Endothelial cell of umbilical vein (primary cell): ENCODE data around the gene TM4SF4. TPM values are rescaled to one million over a fixed set of nuclear protein-coding genes. Genes with fewer than 3 reads are reported as not detected.

ENCODE experiments used
- BruUV-seq: library from RNA; stranded (reverse); fragments of 400-500 nt; replicated peaks from 2 replicates; lab custom pipeline; 2021; lab: Mats Ljungman, UMichigan
- CTCF ChIA-PET: fragments of 300-600, 350-600 bp; sonication (Branson Sonifier 250); formaldehyde crosslinking; loops from one replicate; lab custom pipeline; 2021; ENCODE audit warnings: antibody characterized with exemption, inconsistent platforms; lab: Charles Lee
- POLR2A ChIA-PET: fragments of 300-600, 350-600 bp; sonication (Branson Sonifier 250); formaldehyde crosslinking; loops from one replicate; lab custom pipeline; 2021; ENCODE audit warnings: antibody characterized with exemption, inconsistent platforms; lab: Charles Lee
- DNase-seq: peaks from one replicate; pipeline ENCODE4 v3.0.0-alpha.2; 2011; ENCODE audit warnings: low read depth, low spot score
- FAIRE-seq: peaks from 2 replicates; lab custom pipeline; 2011; peaks lifted over from hg19 to GRCh38; lab: Jason Lieb, UNC
- H2AFZ ChIP-seq: 2 replicates; pipeline ENCODE4 v1.6.0; 2012; ENCODE audit warnings: low read depth, low read length, control low read depth, inconsistent platforms
- H3K27ac ChIP-seq: 2 replicates; pipeline ENCODE4 v1.5.1; 2011; ENCODE audit warnings: low read depth, mild to moderate bottlenecking, control low read depth, low read length, moderate library complexity; ENCODE audit not compliant: insufficient read depth
- H3K27me3 ChIP-seq, 2 experiments: 2 replicates each; pipeline versions ENCODE4 v1.6.0 to v1.6.1; 2011; ENCODE audit warnings: low read length in 2 of 2, mixed read lengths in 1 of 2; ENCODE audit not compliant: control insufficient read depth in 2 of 2, insufficient read depth in 2 of 2
- H3K36me3 ChIP-seq, 2 experiments: 2 replicates in 1 of 2; 3 replicates in 1 of 2; pipeline ENCODE4 v1.5.1; 2011; ENCODE audit warnings: low read length in 2 of 2, mild to moderate bottlenecking in 1 of 2, moderate library complexity in 1 of 2; ENCODE audit not compliant: control insufficient read depth in 2 of 2, insufficient read depth in 2 of 2; ENCODE audit errors: extremely low read depth in 1 of 2
- H3K4me1 ChIP-seq: 3 replicates; pipeline ENCODE4 v1.5.1; 2011; ENCODE audit warnings: mild to moderate bottlenecking, low read length; ENCODE audit not compliant: control insufficient read depth, insufficient read depth; ENCODE audit errors: extremely low read depth
- H3K4me2 ChIP-seq: 2 replicates; pipeline ENCODE4 v1.6.1; 2011; ENCODE audit warnings: low read length, control low read depth, mixed read lengths; ENCODE audit not compliant: insufficient read depth
- H3K4me3 ChIP-seq, 3 experiments: fragments of 200-600 bp in 1 of 3; sonication (generic), shearing (Covaris generic) in 1 of 3; replicated peaks in 1 of 3; 2 replicates each; pipeline ENCODE4 v1.5.1; 2011 to 2016; ENCODE audit warnings: control low read depth in 3 of 3, low read length in 3 of 3, mild to moderate bottlenecking in 2 of 3, inconsistent platforms in 1 of 3, low read depth in 1 of 3, moderate library complexity in 1 of 3; ENCODE audit not compliant: insufficient read depth in 1 of 3
- H3K79me2 ChIP-seq: 2 replicates; pipeline ENCODE4 v1.6.0; 2012; ENCODE audit warnings: low read length, inconsistent platforms; ENCODE audit not compliant: control insufficient read depth, insufficient read depth
- H3K9ac ChIP-seq: replicated peaks from 2 replicates; pipeline ENCODE3; 2011; ENCODE audit warnings: low read length, control low read depth; ENCODE audit not compliant: insufficient read depth; ENCODE audit errors: extremely low read depth
- H3K9me1 ChIP-seq: replicated peaks from 3 replicates; pipeline ENCODE4 v1.6.0; 2011; ENCODE audit warnings: mild to moderate bottlenecking, low read length; ENCODE audit not compliant: control insufficient read depth, insufficient read depth; ENCODE audit errors: extremely low read depth
- H3K9me3 ChIP-seq: replicated peaks from 2 replicates; pipeline ENCODE4 v1.5.1; 2012; ENCODE audit warnings: low read length, inconsistent platforms; ENCODE audit not compliant: control insufficient read depth, insufficient read depth
- H4K20me1 ChIP-seq: replicated peaks from 2 replicates; pipeline ENCODE3; 2011; ENCODE audit warnings: mild to moderate bottlenecking, low read length; ENCODE audit not compliant: control insufficient read depth, insufficient read depth; ENCODE audit errors: extremely low read depth
- CTCF ChIP-seq, 2 donors: IDR thresholded peaks; 1 replicate in 1 of 2; 2 replicates in 1 of 2; pipeline ENCODE4 v1.5.1; 2011; ENCODE audit warnings: low read length in 2 of 2, mild to moderate bottlenecking in 2 of 2, moderate library complexity in 2 of 2, control low read depth in 1 of 2, inconsistent platforms in 1 of 2, low read depth in 1 of 2; ENCODE audit not compliant: insufficient read depth in 1 of 2; ENCODE audit errors: extremely low read depth in 1 of 2
- EZH2 ChIP-seq: IDR thresholded peaks from 2 replicates; pipeline ENCODE4 v1.6.1; 2012; ENCODE audit warnings: borderline replicate concordance, low read depth, mild to moderate bottlenecking, moderate library complexity, low read length, inconsistent platforms; ENCODE audit not compliant: severe bottlenecking
- FOS ChIP-seq: IDR thresholded peaks from 2 replicates; pipeline ENCODE4 v1.6.1; 2011; ENCODE audit warnings: mild to moderate bottlenecking, low read length, moderate library complexity, borderline replicate concordance; ENCODE audit not compliant: insufficient read depth
- GATA2 ChIP-seq: IDR thresholded peaks from 2 replicates; pipeline ENCODE4 v1.7.0; 2011; ENCODE audit warnings: low read depth, mild to moderate bottlenecking, moderate library complexity, mixed read lengths, low read length; ENCODE audit not compliant: insufficient read length, insufficient read depth
- JUN ChIP-seq: IDR thresholded peaks from 2 replicates; pipeline ENCODE4 v1.6.1; 2011; ENCODE audit warnings: borderline replicate concordance, low read depth; ENCODE audit not compliant: insufficient read length, insufficient read depth
- MYC ChIP-seq: IDR thresholded peaks from one replicate; pipeline ENCODE4 v1.6.1; 2011; ENCODE audit warnings: mild to moderate bottlenecking, low read depth, low read length
- POLR2A ChIP-seq: IDR thresholded peaks from 2 replicates; pipeline ENCODE4 v1.6.1; 2012; ENCODE audit warnings: low read depth, mild to moderate bottlenecking, control low read depth, low read length
- POLR2AphosphoS5 ChIP-seq: IDR thresholded peaks from 2 replicates; pipeline ENCODE4 v1.6.1; 2012; ENCODE audit warnings: low read depth, mild to moderate bottlenecking, control low read depth, low read length, moderate library complexity; ENCODE audit not compliant: insufficient read depth
- dilution Hi-C: fragments of 300-500 bp; cut with MboI; formaldehyde crosslinking; loops from one replicate; pipeline ENCODE4 v1.15.0; 2019; ENCODE audit warnings: low sequenced_read_pairs; ENCODE audit not compliant: extremely low pct_ligation_motif_present
- intact Hi-C: fragments of 100-400 bp; cut with micrococcal nuclease; formaldehyde crosslinking; loops from one replicate; pipeline ENCODE4 v1.10.0; 2022
- polyA plus RNA-seq, 4 experiments: library from polyadenylated mRNA; depleted of rRNA in 3 of 4; stranded (reverse) in 3 of 4; unstranded in 1 of 4; fragments of >200 nt; gene quantifications; 2 replicates each; pipeline versions ENCODE4 v1.2.1 to v1.2.3, GENCODE V29; 2011 to 2012; ENCODE audit warnings: missing spikeins in 1 of 4
- total RNA-seq: library from RNA; stranded (reverse); gene quantifications from 2 replicates; pipeline ENCODE4 v1.2.3, GENCODE V29; 2021
- TF ChIP-seq, protein P1 (sequence below): IDR thresholded peaks from 2 replicates; pipeline ENCODE4 v1.6.1; 2011; ENCODE audit not compliant: insufficient read depth, insufficient read length

The TM4SF4 gene
- total and polyA plus RNA-seq, 2 donors (not counting 3 experiments of a cell fraction or from before 2014, with no cell fraction given) = not detected

GRCh38 chr3:149426325-149426724 lies 48.2 kb upstream of the TM4SF4 start:
- FAIRE-seq = no peak
- Histone ChIP-seq H3K4me3 (no peak overlapping the region), H3K4me1 (peaks cover 5% of the 10 kb centered on the region), H3K36me3 (no peaks in the 10 kb centered on the region), H2AFZ (no peak overlapping the region), H3K79me2 (no peaks in the 10 kb centered on the region), H3K9me3 (no peaks in the 10 kb centered on the region), H3K9me1 (no peaks in the 10 kb centered on the region), H3K4me2 (no peak overlapping the region), H3K9ac (no peak overlapping the region), H3K27ac (no peak overlapping the region), H3K27me3 (no peaks in the 10 kb centered on the region), H4K20me1 (no peaks in the 10 kb centered on the region)
- ChIA-PET POLR2A (no interaction called here), CTCF (no interaction called here)
- DNase-seq = no peak
- dilution Hi-C loops = no loop called here
- no TSS peak for BruUV-seq
- TF ChIP-seq EZH2 (no peak), JUN (no peak), GATA2 (no peak), MYC (no peak), FOS (no peak), CTCF (IDR thresholded peaks at IDR 0.05; ENCODE audit: extremely low read depth in 1 of 2, insufficient read depth in 1 of 2, low read depth in 1 of 2, low read length in 2 of 2) (no peak), POLR2AphosphoS5 (no peak), POLR2A (no peak)
- TF ChIP-seq, protein P1, sequence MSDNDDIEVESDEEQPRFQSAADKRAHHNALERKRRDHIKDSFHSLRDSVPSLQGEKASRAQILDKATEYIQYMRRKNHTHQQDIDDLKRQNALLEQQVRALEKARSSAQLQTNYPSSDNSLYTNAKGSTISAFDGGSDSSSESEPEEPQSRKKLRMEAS = no peak
- intact Hi-C loops = no loop called here
